Left ventricle myocardium inferior (tissue), 1 donor: Measurements from ENCODE around the gene PDK4. TPM values are rescaled to one million over a fixed set of nuclear protein-coding genes. Genes with fewer than 3 reads are reported as not detected.

Source experiments
- DNase-seq: peaks from one replicate; pipeline ENCODE4 v3.0.0-alpha.2; 2020
- H3K27ac ChIP-seq: fragments of 200-600 bp; replicated peaks from 2 replicates; pipeline ENCODE4 v1.8.0; 2021
- H3K27me3 ChIP-seq: fragments of 200-600 bp; 2 replicates; pipeline ENCODE4 v1.8.0; 2021; ENCODE audit warnings: low read depth
- H3K36me3 ChIP-seq: fragments of 200-600 bp; 2 replicates; pipeline ENCODE4 v1.8.0; 2021
- H3K4me1 ChIP-seq: fragments of 200-600 bp; 2 replicates; pipeline ENCODE4 v1.8.0; 2021
- H3K4me3 ChIP-seq: fragments of 200-600 bp; 2 replicates; pipeline ENCODE4 v1.8.0; 2021; ENCODE audit warnings: mild to moderate bottlenecking, moderate library complexity
- H3K9me3 ChIP-seq: fragments of 200-600 bp; replicated peaks from 2 replicates; pipeline ENCODE4 v1.8.0; 2021
- intact Hi-C: fragments of 100-400 bp; cut with micrococcal nuclease; formaldehyde crosslinking; loops from one replicate; pipeline ENCODE4 v1.11.0; 2022
- total RNA-seq: library from RNA; stranded (reverse); fragmentation: NEBNext Ultra II Directional; extraction: Animal tissue kit (Norgen Biotek cat#: 25700); gene quantifications from one replicate; pipeline ENCODE4 v1.2.1, GENCODE V29; 2021
- TF ChIP-seq, protein P1 (sequence below): fragments of 200-600 bp; IDR thresholded peaks from 2 replicates; pipeline ENCODE4 v1.8.0; 2021; ENCODE audit warnings: antibody characterized with exemption, mild to moderate bottlenecking, borderline replicate concordance
- donor health status: DM: no; HTN: yes; CAD: no; lungs with severe emphysema.

PDK4 gene
- total RNA-seq, 1 donor from 2014 or later, result 325 TPM

DNA sequence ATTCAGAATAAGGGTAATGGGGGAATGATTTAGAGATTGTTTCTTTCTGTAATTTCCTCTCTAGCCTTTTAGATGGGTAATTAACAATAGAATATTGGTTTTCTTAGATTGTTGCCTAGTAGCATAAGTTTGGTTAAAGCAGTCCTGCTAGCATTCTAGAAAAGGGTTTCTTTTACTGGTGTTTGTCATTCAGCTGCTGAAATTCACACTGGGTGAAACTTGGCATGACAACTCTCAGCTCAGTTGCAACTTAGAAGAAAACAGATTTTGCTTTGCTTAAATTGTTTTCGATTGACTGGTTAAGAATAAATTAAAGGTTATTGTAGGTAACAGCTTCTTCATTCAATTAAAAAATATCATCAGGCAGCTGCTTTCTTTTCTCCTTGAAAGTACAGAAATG, 25.1 kb upstream of the PDK4 start:
- H3K4me1 ChIP-seq, result no peaks in the 10 kb centered on the region
- DNase-seq, result no peak
- TF ChIP-seq, protein P1, sequence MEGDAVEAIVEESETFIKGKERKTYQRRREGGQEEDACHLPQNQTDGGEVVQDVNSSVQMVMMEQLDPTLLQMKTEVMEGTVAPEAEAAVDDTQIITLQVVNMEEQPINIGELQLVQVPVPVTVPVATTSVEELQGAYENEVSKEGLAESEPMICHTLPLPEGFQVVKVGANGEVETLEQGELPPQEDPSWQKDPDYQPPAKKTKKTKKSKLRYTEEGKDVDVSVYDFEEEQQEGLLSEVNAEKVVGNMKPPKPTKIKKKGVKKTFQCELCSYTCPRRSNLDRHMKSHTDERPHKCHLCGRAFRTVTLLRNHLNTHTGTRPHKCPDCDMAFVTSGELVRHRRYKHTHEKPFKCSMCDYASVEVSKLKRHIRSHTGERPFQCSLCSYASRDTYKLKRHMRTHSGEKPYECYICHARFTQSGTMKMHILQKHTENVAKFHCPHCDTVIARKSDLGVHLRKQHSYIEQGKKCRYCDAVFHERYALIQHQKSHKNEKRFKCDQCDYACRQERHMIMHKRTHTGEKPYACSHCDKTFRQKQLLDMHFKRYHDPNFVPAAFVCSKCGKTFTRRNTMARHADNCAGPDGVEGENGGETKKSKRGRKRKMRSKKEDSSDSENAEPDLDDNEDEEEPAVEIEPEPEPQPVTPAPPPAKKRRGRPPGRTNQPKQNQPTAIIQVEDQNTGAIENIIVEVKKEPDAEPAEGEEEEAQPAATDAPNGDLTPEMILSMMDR, result no peak
- no peak overlapping the region for H3K27ac ChIP-seq
- H3K27me3 ChIP-seq, result no peaks in the 10 kb centered on the region
- peaks cover 16% of the 10 kb centered on the region for H3K9me3 ChIP-seq
- no peak overlapping the region for H3K4me3 ChIP-seq
- H3K36me3 ChIP-seq, result no peaks in the 10 kb centered on the region
- intact Hi-C loops, result no loop called here

DNA sequence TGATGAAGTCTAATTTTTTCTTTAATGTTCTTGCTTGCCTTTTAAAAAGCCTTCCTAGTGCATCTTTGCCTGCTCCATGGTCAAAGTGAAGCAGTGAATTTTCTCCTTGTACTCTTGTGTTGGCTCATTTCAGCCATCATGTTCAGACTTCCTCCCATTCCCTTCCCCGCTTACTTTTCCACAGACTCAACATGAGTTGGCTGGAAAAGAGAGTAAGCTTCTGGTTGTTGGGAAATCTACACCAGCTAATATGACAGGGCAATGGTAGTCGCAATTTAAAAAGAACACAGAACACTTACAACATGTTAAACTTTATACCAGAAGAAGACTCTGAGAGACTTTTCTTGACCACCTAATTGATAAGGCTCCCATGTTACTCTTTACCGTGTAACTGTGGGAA, 24.3 kb upstream of the PDK4 start:
- H3K27me3 ChIP-seq, result no peaks in the 10 kb centered on the region
- intact Hi-C loops, result no loop called here
- no peaks in the 10 kb centered on the region for H3K36me3 ChIP-seq
- TF ChIP-seq, protein P1, result no peak
- no peaks in the 10 kb centered on the region for H3K4me1 ChIP-seq
- H3K4me3 ChIP-seq, result no peak overlapping the region
- H3K9me3 ChIP-seq, result peaks cover 23% of the 10 kb centered on the region
- no peak for DNase-seq
- no peak overlapping the region for H3K27ac ChIP-seq

DNA sequence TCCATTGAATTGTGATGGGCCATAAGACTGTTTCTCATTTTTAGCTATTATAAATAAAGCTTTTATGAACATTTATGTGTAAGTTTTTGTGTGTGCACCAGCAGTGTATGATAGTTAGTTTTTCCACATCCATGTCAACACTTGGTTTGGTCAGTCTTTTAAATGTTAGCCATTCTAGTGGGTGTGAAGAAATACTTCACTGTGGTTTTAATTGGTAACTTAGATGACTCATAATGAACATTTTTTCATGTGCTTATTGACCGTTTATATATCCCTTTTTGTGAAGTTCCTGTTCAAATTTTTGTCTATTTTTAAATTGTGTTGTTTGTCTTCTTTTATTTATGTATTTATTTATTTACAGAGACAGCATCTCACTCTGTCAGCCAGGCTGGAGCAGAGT, 23.6 kb upstream of the PDK4 start:
- H3K27ac ChIP-seq, result no peak overlapping the region
- intact Hi-C loops, result no loop called here

DNA sequence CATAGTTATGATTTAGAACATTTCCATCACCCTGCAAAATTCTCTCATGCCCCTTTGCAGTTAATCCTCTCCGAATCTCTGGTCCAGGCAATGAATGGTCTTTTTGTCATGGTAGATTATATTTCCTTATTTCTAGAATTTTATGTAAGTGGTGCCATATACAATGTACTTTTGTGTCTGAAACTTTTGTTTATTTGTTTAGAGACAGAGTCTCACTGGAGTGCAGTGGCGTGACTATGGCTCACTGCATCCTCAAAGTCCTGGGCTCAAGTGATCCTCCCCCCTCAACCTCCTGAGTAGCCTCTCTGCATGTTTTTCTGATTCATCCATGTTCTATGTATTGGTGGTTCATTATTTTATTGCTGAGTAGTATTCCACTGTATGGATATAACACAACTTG, 23.2 kb upstream of the PDK4 start:
- peaks cover 34% of the 10 kb centered on the region for H3K9me3 ChIP-seq
- no peak for DNase-seq
- TF ChIP-seq, protein P1, result no peak
- no peak overlapping the region for H3K27ac ChIP-seq
- H3K36me3 ChIP-seq, result no peaks in the 10 kb centered on the region
- no peaks in the 10 kb centered on the region for H3K27me3 ChIP-seq
- no peak overlapping the region for H3K4me3 ChIP-seq
- intact Hi-C loops, result no loop called here
- no peaks in the 10 kb centered on the region for H3K4me1 ChIP-seq

More for the DNA sequence above, 23.6 kb upstream of the PDK4 start:
- TF ChIP-seq, protein P1, result no peak
- Histone ChIP-seq H3K36me3 (no peaks in the 10 kb centered on the region), H3K9me3 (peaks cover 30% of the 10 kb centered on the region), H3K27me3 (no peaks in the 10 kb centered on the region), H3K4me1 (no peaks in the 10 kb centered on the region), H3K4me3 (no peak overlapping the region)
- no peak for DNase-seq

DNA sequence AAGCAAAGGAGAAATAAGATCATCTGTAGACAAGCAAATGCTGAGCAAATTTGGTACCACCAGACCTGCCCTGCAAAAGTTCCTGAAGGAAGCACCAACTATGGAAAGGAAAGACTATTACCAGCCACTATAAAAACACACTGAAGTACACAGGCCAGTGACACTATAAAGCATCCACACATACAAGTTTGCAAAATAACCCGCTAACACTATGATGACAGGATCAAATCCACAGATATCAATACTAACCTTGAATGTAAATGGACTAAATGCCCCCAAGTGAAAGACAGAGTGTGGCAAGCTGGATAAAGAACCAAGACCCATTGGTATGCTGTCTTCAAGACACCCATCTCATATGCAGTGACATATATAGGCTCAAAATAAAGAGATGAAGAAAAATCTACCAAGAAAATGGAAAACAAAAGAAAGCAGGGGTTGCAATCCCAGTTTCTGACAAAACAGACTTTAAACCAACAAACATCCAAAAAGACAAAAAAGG, 18.2 kb upstream of the PDK4 start:
- intact Hi-C loops, result no loop called here

More for the DNA sequence above, 18.2 kb upstream of the PDK4 start:
- no peaks in the 10 kb centered on the region for H3K36me3 ChIP-seq
- TF ChIP-seq, protein P1, result no peak
- no peak for DNase-seq
- H3K4me1 ChIP-seq, result peaks cover 15% of the 10 kb centered on the region
- H3K9me3 ChIP-seq, result peaks cover 41% of the 10 kb centered on the region
- H3K4me3 ChIP-seq, result no peak overlapping the region
- no peaks in the 10 kb centered on the region for H3K27me3 ChIP-seq
- H3K27ac ChIP-seq, result no peak overlapping the region
